Measurements from ENCODE around the gene BCL2L14.
"Not testable (repeated sequence)": the region's sequence is repeated elsewhere in the genome, so short reads cannot be mapped to it uniquely, and the experiment has no call there.

BCL2L14 gene

DNA sequence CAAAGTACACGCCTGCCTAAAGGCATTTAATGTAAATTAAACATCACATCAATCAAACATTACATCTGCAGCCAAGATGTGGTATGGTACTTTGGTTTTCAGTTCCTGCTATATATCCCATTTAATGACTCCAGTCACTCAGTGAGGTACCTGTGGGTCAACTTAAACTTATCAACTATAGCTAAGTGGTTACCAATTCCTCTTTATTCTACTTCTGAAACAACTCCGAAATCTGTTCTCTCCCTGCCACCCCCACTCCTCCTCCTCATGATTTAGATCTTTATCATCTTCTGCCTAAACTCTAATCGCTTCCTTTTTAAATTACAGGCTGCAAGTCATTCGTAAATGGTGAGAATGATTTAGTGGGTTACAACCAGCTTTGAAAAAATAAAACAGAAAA, 57.9 kb downstream of the BCL2L14 start:
- no peak overlapping the region for H3K9ac ChIP-seq (ENCODE audit: insufficient read length)
- H3K4me3 ChIP-seq = no peak overlapping the region
- H3K27ac ChIP-seq = no peak overlapping the region
- no peak for DNase-seq (ENCODE audit: low read depth, low spot score)
- peaks cover 45% of the 10 kb centered on the region for H3K36me3 ChIP-seq (ENCODE audit: insufficient read depth, low read length)
- H3K9me3 ChIP-seq (ENCODE audit: low read depth, low read length) = no peaks in the 10 kb centered on the region
- no peak; the same call in 1 of the 2 replicates for TF ChIP-seq POLR2AphosphoS5 (IDR thresholded peaks at IDR 0.05; ENCODE audit: borderline replicate concordance, low read depth, low read length)
- no peak for TF ChIP-seq EZH2 (IDR thresholded peaks at IDR 0.05)
- TF ChIP-seq FOXP2 (optimal IDR thresholded peaks at IDR 0.05; ENCODE audit: control extremely low read depth, extremely low read length, insufficient read depth) = no peak

DNA sequence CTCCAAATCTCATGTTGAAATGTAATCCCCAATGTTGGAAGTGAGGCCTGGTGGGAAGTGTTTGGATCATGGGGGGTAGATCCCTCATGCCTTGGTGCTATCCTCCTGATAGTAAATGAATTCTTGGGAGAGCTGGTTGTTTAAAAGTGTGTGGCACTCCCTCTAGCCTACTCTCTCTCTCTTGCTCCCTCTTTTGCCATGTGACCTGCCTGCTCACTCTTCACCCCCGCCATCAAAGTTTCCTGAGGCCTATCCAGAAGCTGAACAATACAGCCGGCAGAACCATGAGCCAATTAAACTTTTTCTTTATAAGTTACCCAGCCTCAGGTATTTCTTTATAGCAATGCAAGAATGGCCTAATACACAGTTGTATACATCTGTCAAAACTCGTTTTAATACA, 62.5 kb downstream of the BCL2L14 start:
- Histone ChIP-seq H3K9me3 (ENCODE audit: low read depth, low read length) (no peaks in the 10 kb centered on the region), H3K27ac (no peak overlapping the region), H3K9ac (ENCODE audit: insufficient read length) (no peak overlapping the region), H3K4me3 (no peak overlapping the region), H3K36me3 (ENCODE audit: insufficient read depth, low read length) (peaks cover 31% of the 10 kb centered on the region)
- DNase-seq (ENCODE audit: low read depth, low spot score) = no peak
- TF ChIP-seq EZH2 (IDR thresholded peaks at IDR 0.05) = no peak
- TF ChIP-seq FOXP2 (optimal IDR thresholded peaks at IDR 0.05; ENCODE audit: control extremely low read depth, extremely low read length, insufficient read depth) = no peak
- TF ChIP-seq POLR2AphosphoS5 (IDR thresholded peaks at IDR 0.05; ENCODE audit: borderline replicate concordance, low read depth, low read length) = no peak

DNA sequence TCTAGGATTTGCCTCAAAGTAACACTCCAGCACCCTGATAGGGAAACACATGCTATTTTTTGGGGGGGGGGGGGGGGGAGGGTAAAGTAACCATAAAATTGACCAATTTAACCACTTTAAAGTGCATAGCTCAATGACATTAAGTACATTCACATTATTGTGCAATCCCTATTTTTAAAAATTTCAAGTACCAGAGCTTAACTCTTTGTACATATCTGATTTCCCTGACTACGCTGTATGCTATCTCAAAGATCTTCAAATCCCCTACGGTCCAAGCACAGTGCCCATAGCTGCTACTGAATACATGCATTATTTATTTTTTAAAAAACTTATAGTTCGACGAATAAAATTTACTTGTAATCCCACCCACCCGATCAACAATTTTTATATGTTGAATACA, 63.0 kb downstream of the BCL2L14 start:
- H3K27ac ChIP-seq = no peak overlapping the region
- no peaks in the 10 kb centered on the region for H3K9me3 ChIP-seq (ENCODE audit: low read depth, low read length)
- no peak for TF ChIP-seq EZH2 (IDR thresholded peaks at IDR 0.05)
- no peak; the same call in 1 of the 2 replicates for TF ChIP-seq POLR2AphosphoS5 (IDR thresholded peaks at IDR 0.05; ENCODE audit: borderline replicate concordance, low read depth, low read length)
- TF ChIP-seq FOXP2 (optimal IDR thresholded peaks at IDR 0.05; ENCODE audit: control extremely low read depth, extremely low read length, insufficient read depth) = no peak
- H3K36me3 ChIP-seq (ENCODE audit: insufficient read depth, low read length) = peaks cover 33% of the 10 kb centered on the region
- no peak overlapping the region for H3K9ac ChIP-seq (ENCODE audit: insufficient read length)
- H3K4me3 ChIP-seq = no peak overlapping the region
- peak; percentile 32 for DNase-seq (ENCODE audit: low read depth, low spot score)

DNA sequence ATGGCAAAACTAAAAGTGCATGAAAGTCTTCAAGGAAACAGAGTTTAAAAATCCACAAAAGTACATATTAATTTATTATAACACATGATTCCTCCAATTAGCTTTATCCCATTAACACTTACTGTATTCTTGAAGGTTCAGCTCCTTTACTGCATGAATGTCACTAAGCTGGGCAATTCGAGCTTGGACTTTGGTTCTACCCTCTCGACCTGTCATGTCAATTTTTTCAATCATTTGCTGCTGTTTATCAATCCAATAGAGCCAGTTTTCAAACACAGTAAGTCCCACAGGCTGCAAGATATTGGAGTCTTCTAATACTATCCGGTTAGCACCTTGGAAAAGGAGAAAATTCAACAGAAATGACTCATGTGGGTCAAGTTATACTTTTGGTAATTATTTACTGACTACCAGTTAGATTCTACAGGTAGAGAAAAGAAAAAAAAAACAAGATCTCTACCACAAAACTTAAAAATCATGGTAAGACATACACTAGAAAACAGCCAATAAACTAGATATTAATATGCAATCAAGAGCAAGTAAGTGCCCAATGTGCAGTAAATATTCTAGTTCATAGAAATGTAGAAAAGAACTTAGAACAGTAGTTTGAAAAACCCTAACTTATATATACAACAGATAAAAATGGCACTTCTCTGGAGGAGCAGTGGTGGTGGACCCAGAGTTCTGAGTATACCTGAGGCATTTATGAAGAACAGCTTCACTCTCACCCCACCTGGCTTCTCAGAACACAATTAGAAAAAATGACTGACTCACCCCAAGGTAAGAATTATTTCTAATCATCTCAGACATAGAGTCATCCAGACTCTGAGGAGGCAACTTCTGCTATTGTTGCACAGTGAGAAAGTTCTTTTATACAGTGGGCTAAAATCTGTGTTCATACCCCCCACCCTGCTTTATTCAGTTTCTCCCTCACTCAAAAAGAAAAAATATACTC, 67.7 kb downstream of the BCL2L14 start:
- Histone ChIP-seq H3K9ac (ENCODE audit: insufficient read length) (no peak overlapping the region), H3K27ac (no peak overlapping the region), H3K9me3 (ENCODE audit: low read depth, low read length) (no peaks in the 10 kb centered on the region), H3K4me3 (no peak overlapping the region), H3K36me3 (ENCODE audit: insufficient read depth, low read length) (peaks cover 27% of the 10 kb centered on the region)
- DNase-seq (ENCODE audit: low read depth, low spot score) = no peak
- TF ChIP-seq POLR2AphosphoS5 (IDR thresholded peaks at IDR 0.05; ENCODE audit: borderline replicate concordance, low read depth, low read length) (no peak), FOXP2 (optimal IDR thresholded peaks at IDR 0.05; ENCODE audit: control extremely low read depth, extremely low read length, insufficient read depth) (no peak), EZH2 (IDR thresholded peaks at IDR 0.05) (no peak)

DNA sequence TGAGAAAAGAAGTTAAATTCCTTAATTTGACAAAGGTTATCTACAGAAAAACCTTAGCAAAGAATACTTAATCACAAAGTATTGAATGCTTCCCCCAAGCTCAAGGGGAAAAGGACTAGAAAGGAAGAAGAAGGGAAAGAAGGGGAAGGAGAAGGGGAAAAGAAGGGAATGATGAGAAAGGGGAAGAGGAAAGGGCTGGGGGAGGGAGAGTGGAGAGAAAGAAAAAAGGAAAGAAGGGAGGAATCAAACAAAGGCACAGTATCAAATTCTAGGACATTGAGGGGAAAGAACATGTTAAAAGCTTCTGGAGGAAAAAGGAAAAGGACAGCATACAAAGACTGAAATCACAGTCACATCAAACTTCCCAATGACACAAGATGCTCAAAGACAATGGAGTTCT, 70.3 kb downstream of the BCL2L14 start:
- Histone ChIP-seq H3K36me3 (ENCODE audit: insufficient read depth, low read length) (peaks cover 26% of the 10 kb centered on the region), H3K4me3 (no peak overlapping the region), H3K27ac (no peak overlapping the region), H3K9ac (ENCODE audit: insufficient read length) (no peak overlapping the region), H3K9me3 (ENCODE audit: low read depth, low read length) (no peaks in the 10 kb centered on the region)
- no peak for DNase-seq (ENCODE audit: low read depth, low spot score)
- no peak for TF ChIP-seq POLR2AphosphoS5 (IDR thresholded peaks at IDR 0.05; ENCODE audit: borderline replicate concordance, low read depth, low read length)
- no peak for TF ChIP-seq FOXP2 (optimal IDR thresholded peaks at IDR 0.05; ENCODE audit: control extremely low read depth, extremely low read length, insufficient read depth)
- TF ChIP-seq EZH2 (IDR thresholded peaks at IDR 0.05) = no peak

DNA sequence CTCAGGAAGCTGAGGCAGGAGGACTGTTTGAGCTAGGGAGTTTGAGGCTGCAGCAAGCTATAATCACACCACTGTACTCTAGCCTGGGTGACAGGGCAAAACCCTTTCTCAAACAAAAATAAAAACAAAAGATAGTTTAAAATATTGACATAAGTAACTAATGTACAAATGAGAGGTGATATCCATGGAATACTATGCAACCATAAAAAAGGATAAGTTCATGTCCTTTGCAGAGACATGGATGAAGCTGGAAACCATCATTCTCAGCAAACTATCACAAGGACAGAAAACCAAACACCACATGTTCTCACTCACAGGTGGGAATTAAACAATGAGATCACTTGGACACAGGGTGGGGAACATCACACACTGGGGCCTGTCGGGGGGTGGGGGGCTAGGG, 73.8 kb downstream of the BCL2L14 start:
- not testable (repeated sequence) for DNase-seq (ENCODE audit: low read depth, low spot score); H3K27ac ChIP-seq; H3K9me3 ChIP-seq (ENCODE audit: low read depth, low read length); H3K4me3 ChIP-seq; H3K9ac ChIP-seq (ENCODE audit: insufficient read length)
- H3K36me3 ChIP-seq (ENCODE audit: insufficient read depth, low read length) = peaks cover 25% of the 10 kb centered on the region

DNA sequence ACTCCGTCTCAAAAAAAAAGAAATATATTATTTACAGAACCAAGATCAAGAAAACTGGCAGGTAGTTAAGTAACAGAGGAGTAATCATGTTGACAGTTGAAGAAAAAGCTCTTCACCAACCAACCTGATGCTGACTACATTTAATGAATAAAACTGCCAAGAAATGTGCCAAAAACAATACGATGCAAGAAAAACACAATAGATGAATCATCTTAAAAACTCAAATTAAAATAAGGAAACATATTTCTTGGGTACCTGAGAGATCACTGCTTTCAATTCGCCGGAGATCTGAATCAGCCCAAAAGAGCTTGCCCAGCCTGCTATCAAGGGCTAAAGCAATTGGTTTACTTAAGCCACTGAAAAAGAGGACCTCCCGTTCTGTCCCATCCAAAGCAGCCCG, 76.4 kb downstream of the BCL2L14 start:
- H3K9ac ChIP-seq (ENCODE audit: insufficient read length) = no peak overlapping the region
- H3K9me3 ChIP-seq (ENCODE audit: low read depth, low read length) = no peaks in the 10 kb centered on the region
- no peak for TF ChIP-seq EZH2 (IDR thresholded peaks at IDR 0.05)
- TF ChIP-seq FOXP2 (optimal IDR thresholded peaks at IDR 0.05; ENCODE audit: control extremely low read depth, extremely low read length, insufficient read depth) = no peak
- TF ChIP-seq POLR2AphosphoS5 (IDR thresholded peaks at IDR 0.05; ENCODE audit: borderline replicate concordance, low read depth, low read length) = no peak
- peaks cover 30% of the 10 kb centered on the region for H3K36me3 ChIP-seq (ENCODE audit: insufficient read depth, low read length)
- no peak for DNase-seq (ENCODE audit: low read depth, low spot score)
- no peak overlapping the region for H3K4me3 ChIP-seq
- H3K27ac ChIP-seq = no peak overlapping the region
